T47D (cell line): ENCODE results near the gene RAN.
"Not testable (repeated sequence)": the region's sequence is repeated elsewhere in the genome, so short reads cannot be mapped to it uniquely, and the experiment has no call there.

Experiments
- DNase-seq, 2 experiments: peaks; one replicate each; pipeline versions ENCODE4 v3.0.0 to v3.0.0-alpha.2; 2011 to 2012; ENCODE audit warnings: low read depth in 1 of 2, low spot score in 1 of 2
- JUND ChIP-seq: IDR thresholded peaks from 2 replicates; pipeline ENCODE4 v1.6.1; 2012; ENCODE audit warnings: low read depth
- in situ Hi-C: cut with HindIII; loops from 2 replicates; pipeline ENCODE4 v1.10.0; 2016; ENCODE audit warnings: low sequenced_read_pairs, low pct_unique_long_range_greater_than_20kb

RAN gene

DNA sequence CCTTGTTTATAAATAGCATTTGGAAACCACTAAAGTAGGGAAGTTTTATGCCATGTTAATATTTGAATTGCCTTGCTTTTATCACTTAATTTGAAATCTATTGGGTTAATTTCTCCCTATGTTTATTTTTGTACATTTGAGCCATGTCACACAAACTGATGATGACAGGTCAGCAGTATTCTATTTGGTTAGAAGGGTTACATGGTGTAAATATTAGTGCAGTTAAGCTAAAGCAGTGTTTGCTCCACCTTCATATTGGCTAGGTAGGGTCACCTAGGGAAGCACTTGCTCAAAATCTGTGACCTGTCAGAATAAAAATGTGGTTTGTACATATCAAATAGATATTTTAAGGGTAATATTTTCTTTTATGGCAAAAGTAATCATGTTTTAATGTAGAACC, 4.4 kb downstream of the RAN start:
- no peak for DNase-seq
- in situ Hi-C loops, result no loop called here
- TF ChIP-seq JUND, result no peak

DNA sequence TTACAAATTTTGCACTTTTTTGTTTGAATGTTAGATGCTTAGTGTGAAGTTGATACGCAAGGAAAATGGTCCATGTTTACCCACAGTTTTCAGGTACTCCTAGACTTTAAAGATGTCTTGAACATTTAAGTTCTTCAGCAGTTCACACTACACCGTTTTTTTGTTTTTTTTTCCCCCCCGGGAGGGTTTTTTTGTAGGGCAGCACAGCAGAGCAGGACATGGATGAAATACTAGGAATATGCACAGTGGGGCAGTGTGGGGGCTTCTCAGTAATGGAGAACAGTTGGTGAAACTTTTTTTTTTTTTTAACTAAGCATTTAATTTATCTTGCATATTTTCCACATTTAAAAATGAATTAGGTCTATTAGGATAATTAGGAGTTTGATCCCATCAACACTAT, 4.9 kb downstream of the RAN start:
- no peak for DNase-seq

DNA sequence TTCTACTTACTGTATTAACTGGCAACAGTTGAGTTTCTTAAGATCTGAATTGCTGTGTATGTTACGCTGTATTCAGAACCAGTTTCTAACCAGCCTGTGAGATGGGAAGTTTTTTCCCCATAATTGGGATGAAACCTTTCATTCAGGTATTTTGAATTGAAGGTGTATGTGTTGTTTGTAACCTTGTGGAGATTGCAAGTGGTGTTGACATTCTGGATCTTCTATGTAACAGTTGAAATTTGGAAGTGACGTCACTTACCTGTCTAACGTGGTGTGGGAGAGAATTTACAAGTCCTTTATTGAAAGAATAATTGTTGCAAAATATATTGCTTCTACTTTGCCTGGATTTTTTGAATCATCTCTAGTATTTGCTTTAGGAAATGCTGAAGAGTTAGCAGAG, 5.5 kb downstream of the RAN start:
- DNase-seq, result no peak
- in situ Hi-C loops, result no loop called here
- no peak for TF ChIP-seq JUND

More for the DNA sequence above, 4.9 kb downstream of the RAN start:
- TF ChIP-seq JUND, result no peak
- in situ Hi-C loops, result no loop called here

DNA sequence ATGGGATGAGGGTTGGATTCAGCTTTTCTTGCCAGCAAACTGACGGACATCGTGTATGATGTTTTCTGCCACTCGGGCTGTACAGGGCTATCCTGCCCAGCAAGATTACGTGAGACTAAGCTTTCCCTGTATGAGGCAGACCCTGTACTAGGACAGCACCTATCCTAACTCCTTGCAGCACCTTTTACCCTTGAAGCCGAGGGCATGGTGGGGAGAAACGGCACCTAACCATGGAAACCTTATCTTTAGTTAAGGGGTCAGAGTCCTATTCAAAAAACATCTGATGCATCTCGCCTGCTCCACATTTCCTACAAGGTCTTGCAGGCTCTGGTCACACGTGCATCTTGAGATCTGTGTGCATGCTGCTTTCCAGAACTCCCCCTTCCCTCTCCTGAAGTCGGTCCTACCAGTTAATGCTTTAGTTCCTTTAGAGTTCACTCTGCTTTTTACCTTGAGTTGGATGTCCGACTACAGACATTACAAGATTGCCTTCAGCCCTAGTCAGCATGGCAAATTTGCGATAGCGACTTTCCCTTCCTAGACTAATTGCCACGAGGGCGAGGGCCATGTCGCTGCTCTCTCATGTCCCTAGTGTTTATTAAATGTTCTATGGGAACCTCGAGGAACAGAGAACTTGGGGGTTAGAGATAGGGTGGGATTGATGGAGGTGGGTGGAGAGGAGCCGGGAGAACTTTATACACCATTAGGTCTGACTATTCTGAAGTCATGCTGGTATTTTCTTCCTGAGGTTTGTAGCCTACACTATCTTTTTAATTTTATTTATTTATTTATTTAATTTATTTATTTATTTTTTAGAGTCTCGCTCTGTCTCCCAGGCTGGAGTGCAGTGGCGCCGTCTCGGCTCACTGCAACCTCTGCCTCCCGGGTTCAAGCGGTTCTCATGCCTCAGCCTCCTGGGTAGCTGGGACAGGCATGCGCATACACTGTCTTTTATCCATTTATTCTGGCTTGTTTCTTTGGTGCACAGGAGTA, 6.6 kb downstream of the RAN start:
- no peak for TF ChIP-seq JUND
- no peak for DNase-seq
- in situ Hi-C loops, result no loop called here

DNA sequence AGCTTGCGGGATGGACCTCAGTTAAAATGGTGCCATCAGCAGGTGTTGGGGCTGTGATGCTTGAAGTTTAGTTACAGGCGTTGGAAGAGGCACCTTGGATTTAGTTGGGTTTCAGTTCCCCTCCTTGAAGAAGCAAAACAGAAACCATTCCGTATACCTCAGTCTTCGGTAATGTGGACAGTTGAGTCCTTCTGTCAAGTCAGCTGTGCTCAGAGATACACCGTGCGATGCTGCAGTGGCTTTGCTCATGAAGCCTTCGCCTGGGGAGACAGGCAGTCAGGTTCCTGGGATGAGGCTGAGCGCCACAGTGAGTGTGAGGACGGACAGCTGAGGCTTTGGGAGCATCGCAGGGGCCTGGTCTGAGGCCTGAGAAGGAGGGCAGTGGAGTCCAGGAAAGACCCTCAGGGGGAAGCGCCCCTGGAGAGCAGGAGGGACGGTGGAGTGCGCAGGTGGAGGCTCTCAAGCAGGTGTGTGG, 7.4 kb downstream of the RAN start:
- no peak for TF ChIP-seq JUND
- no peak for DNase-seq
- in situ Hi-C loops, result no loop called here

DNA sequence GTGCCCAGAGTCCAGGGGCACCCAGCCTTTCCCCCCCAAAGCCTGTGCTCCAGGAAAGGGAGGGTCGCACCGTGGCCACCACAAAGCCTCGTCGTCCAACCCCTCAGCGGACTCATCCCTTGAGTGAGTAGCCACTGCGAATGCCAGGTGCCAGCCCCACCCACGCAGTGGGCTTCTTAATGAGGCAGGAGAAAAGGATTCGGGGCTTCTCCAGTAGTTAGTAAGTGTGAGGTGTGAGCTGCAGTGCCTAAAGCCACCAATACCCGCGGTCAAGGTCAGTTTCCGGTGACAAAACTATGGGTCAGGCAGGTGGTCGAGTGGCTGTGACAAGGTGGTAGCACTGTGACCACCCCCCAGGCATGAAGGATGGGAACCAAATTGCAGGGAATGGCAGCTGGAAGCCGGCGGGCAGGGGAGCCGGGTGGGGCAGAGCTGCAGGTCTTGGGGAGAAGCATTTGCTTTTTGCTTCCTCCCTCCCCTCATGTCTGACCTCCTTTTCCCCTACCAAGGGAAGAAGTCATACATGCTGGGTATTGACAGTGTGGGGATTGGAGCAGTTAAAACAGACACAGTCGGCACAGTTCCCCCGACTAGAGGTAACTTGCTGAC, 8.0 kb downstream of the RAN start:
- TF ChIP-seq JUND, result no peak
- DNase-seq, result no peak
- in situ Hi-C loops, result no loop called here

DNA sequence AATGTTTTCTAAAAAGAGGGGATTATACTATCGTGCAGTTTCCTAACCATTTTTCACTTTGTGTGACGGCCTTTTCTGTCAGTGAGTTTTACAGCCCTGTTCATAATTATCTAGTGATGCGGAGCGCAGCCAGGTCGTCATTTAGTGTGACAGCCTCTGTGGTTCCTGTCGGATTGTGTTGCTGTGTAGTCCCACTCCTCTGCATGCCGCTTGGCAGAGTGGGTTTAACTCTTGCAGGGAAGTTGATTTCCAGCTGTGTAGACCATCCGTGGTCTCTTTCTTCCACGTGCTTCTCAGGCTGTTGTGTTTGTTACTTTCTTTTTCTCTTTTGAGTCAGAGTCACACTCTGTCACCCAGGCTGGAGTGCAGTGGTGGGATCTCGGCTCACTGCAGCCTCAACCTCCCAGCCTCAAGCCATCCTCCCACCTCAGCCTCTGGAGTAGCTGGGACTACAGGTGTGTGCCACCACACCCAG, 8.6 kb downstream of the RAN start:
- in situ Hi-C loops, result no loop called here
- TF ChIP-seq JUND, result no peak
- no peak for DNase-seq

DNA sequence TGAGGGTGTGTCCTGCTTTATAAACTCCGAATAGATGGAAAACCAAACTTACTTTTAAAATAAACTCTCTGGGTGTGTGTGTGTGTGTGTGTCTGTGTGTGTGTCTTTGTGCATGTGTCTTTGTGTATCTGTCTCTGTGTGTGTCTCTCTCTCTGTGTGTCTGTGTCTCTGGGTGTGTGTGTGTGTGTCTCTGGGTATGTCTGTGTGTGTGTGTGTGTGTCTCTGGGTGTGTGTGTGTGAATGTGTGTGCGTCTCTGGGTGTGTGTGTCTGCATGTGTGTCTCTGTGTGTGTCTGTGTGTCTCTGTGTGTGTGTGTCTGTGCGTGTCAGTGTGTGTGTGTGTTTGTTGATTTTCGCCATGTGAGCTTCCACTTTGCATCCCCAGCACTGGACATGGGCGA, 9.2 kb downstream of the RAN start:
- in situ Hi-C loops, result no loop called here
- TF ChIP-seq JUND, result no peak
- no peak for DNase-seq

DNA sequence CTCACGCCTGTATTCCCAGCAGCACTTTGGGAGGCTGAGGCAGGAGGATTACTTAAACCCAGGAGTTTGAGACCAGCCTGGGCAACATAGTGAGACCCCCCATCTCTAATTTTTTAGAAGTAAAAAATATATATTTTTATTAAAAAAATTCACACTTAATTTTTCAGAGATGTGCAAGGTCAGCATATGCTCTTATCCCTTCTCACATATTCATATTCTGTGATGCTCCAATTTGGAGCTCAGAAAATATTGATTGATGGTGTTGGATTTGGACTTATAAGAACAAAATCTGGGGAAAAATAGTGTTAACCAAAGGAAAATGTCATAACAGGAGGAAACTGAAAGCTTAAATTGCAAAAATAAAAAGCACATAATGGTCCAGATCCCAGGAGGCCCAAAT, 9.7 kb downstream of the RAN start:
- no peak for TF ChIP-seq JUND
- in situ Hi-C loops, result no loop called here
- no peak for DNase-seq

DNA sequence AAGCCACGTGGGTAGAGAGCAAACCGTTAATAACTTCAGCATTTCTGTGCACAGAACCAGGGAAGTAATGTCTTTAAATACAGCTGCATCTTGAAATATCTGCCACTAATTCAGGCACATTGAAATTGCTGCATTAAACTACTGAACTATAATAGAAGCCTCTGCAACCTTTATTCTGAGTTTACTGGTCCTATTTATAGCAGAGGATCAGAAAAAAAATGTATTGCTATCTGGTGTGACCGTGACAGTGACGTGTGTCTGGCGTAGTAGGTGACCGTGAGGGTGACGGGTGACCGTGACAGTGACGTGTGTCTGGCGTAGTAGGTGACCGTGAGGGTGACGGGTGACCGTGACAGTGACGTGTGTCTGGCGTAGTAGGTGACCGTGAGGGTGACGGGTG, 15.3 kb downstream of the RAN start:
- in situ Hi-C loops, DNase-seq: not testable (repeated sequence)

DNA sequence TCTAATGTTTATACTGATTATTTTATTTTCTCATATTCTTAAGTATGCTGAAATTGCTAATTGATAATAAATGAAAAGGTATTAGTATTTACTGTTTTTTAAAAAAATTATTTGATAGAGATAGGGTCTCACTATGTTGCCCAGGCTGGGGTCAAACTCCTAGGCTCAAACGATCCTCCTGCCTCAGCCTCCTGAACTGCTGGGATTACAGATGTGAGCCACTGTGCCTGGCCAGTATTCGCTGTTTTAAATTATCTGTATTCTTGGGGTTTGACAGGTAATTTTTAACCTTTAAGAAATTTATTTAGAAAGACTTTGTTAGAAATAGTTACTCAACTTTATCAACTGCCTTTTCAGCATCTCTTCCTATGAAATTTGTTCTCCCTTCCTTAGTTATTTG, 32.2 kb downstream of the RAN start:
- DNase-seq, result no peak
- TF ChIP-seq JUND, result no peak
- in situ Hi-C loops, result no loop called here

DNA sequence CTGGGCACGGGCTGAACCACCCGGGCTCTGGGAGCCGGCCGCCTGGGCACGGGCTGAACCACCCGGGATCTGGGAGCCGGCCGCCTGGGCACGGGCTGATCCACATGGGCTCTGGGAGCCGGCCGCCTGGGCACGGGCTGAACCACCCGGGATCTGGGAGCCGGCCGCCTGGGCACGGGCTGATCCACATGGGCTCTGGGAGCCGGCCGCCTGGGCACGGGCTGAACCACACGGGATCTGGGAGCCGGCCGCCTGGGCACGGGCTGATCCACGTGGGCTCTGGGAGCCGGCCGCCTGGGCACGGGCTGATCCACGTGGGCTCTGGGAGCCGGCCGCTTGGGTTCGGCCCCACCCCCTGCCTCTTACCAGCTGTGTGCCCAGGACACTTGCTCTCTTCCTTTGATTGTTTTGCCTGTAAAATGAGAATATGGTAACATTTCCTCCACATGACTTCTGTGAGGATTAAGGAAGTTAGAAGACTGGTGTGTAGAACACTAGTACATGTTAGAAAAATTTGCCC, 33.1 kb downstream of the RAN start:
- DNase-seq, in situ Hi-C loops: not testable (repeated sequence)

DNA sequence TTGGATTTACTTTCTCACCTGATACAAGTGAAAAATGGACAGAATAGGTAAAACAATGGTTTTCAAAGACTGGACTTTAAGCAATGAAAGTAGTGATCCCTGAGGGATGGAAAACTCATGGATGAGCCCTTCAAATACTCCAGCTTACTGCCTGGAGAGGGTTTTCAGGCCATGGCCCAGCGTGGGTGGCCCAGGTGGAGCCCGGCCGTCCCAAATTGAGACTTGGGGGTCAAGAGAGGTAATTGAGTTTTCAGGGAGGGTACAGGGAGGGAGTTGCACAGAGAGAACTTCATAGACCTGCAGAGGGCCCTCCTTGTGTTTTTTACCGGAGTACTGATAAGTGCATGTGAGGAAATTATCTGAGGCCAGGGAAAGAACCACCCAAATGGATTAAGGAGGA, 37.2 kb downstream of the RAN start:
- no peak for DNase-seq
- in situ Hi-C loops, result no loop called here
- no peak for TF ChIP-seq JUND

DNA sequence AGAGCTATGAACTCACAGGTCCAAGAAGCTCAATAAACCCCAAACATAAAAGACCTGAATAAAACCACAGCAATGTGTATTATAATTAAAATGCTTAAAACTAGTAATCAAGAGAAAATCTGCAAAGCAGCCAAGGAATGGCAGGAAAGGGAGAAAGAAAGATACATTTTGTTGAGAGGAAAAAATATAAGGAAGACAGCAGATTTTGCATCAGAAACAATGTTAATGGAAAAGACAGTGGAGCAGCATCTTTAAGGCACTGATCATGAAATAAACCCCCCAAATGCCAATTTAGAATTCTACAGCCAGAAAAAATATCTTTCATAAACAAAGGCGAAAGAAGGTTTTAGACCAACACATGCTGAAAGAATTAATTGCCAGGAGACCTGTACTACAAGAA, 39.3 kb downstream of the RAN start:
- in situ Hi-C loops, result no loop called here
- TF ChIP-seq JUND, result no peak
- no peak for DNase-seq
